ENCODE data around the gene ZNF446.
"Not testable (repeated sequence)": the region's sequence is repeated elsewhere in the genome, so short reads cannot be mapped to it uniquely, and the experiment has no call there.

The ZNF446 gene

DNA sequence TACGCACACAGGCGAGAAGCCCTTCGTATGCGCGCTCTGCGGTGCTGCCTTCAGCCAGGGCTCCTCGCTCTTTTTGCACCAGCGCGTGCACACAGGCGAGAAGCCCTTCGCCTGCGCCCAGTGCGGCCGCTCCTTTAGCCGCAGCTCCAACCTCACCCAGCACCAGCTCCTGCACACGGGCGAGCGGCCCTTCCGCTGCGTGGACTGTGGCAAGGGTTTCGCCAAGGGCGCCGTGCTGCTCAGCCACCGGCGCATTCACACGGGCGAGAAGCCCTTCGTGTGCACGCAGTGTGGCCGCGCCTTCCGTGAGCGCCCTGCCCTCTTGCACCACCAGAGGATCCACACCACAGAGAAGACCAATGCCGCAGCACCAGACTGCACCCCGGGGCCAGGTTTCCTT is 20.0 kb upstream of the ZNF446 start:
- in situ Hi-C loops (cut with MboI; ENCODE audit: low sequenced_read_pairs) = no loop called here
- DNase-seq (ENCODE audit: low spot score in 2 of 2) = no peak
- Histone ChIP-seq H3K9me3 (no peaks in the 10 kb centered on the region; the same call in 1 of the 2 replicates), H3K36me3 (replicated peaks) (peaks cover 6% of the 10 kb centered on the region; the same call in 1 of the 2 replicates), H3K27me3 (ENCODE audit: low read depth) (no peaks in the 10 kb centered on the region), H3K4me1 (peaks cover 7% of the 10 kb centered on the region), H3K4me3 (no peak overlapping the region)

DNA sequence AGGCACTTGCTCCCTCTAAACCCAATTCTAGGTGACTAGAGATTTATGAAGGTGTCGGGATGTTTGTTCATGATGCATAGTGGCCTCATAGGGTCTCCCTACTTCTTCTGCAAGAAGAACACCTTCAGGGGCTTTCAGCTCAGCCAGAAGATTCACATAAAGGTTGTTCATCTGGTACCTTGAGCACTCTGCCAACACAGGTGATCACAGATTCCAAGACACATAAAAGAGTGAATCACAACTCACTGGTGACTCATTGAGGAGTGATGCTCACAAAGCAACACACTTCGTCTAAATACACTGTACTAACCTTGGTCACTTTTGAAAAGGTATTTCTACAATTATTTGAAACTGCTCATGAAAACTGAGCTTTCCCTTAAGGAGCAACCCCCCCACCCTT is 16.1 kb upstream of the ZNF446 start:
- Histone ChIP-seq H3K4me3 (no peak overlapping the region), H3K9me3 (no peaks in the 10 kb centered on the region; the same call in 1 of the 2 replicates), H3K36me3 (replicated peaks) (peaks cover 6% of the 10 kb centered on the region; the same call in 1 of the 2 replicates), H3K27me3 (ENCODE audit: low read depth) (no peaks in the 10 kb centered on the region), H3K4me1 (peaks cover 13% of the 10 kb centered on the region)
- in situ Hi-C loops (cut with MboI; ENCODE audit: low sequenced_read_pairs) = no loop called here
- DNase-seq (ENCODE audit: low spot score in 2 of 2) = no peak

DNA sequence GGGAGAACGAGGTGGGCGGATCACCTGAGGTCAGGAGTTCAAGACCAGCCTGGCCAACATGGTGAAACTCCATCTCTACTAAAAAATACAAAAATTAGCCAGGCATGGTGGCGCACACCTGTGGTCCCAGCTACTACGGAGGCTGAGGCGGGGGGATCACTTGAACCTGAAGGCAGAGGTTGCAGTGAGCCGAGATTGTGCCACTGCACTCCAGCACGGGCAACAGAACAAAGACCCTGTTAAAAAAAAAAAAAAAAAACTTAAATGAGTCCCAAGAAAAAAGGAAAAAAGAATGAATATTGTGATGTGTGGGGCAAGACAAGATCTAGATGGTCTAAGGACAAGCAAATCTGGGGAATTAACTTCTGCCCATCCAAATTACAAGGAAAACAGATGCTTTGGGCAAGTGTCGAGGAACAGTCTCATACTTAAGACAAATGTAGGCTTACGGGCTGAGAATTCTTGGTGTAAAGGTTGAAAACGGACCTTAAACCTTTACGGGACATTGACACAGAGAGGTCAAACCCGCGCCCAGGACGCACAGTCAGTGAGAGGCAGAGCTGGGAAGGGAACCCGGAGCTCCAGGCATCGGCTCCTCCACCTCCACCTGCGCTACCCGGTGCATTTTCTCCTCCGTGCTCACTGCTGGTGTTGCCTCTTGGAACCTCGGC is 9.9 kb upstream of the ZNF446 start:
- no peaks in the 10 kb centered on the region for H3K27me3 ChIP-seq (ENCODE audit: low read depth)
- H3K36me3 ChIP-seq (replicated peaks) = no peaks in the 10 kb centered on the region; the same call in 1 of the 2 replicates
- H3K4me1 ChIP-seq = peaks cover 14% of the 10 kb centered on the region
- in situ Hi-C loops (cut with MboI; ENCODE audit: low sequenced_read_pairs) = no loop called here
- peak overlapping the region; percentile 78 for H3K4me3 ChIP-seq
- DNase-seq (ENCODE audit: low spot score in 2 of 2) = no peak
- no peaks in the 10 kb centered on the region for H3K9me3 ChIP-seq

DNA sequence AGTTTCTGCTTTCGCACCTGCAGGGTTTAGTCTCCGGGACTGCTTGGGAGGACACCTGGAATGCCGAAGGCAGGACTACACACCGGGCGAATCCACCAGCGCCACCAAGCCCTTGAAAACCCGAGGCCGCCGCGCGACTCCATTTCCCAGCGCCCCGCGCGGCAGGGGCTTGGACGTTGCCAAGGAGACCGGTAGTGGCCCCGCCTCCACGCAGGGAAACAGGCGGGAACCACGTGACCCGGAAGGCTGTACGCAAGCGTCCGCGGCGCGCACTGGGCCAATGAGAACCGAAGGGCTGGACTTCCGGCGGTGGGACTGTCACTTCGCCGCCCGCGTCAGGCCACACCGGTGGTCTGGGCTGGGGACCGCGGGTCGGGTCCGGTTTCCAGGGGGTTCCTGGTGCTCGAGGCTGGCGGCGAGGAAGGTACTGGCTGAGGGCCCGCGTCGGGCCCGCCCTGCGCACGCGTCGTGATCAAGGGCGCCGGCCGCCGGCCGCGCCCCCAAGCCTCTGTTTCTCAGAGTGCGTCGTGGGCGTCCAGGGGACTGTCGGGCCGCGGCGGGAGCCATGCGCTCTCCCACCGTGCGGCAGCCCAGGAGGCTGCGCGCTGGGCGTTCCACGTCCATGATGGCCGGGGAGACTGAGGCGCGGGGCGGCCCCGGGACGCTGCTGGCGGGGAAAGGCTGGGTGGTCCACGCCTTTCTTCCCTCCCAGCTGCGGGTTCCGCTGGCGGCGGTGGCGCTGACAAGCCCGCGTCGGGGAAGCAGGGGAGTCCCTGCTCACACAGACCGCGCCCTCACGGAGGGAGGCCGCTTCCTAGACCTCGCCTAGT is 9.2 kb upstream of the ZNF446 start, which contains the start of gene ZNF324:
Gene ZNF324, plus strand, starts transcription at position 321 of the 830 bp plus-strand sequence. CDS start 2,106 bp downstream, outside the sequence.
- H3K27me3 ChIP-seq (ENCODE audit: low read depth) = no peaks in the 10 kb centered on the region
- H3K36me3 ChIP-seq (replicated peaks) = peaks cover 5% of the 10 kb centered on the region
- peak within 1 kb of the TSS; percentile 78 for H3K4me3 ChIP-seq
- H3K4me1 ChIP-seq = peaks cover 10% of the 10 kb centered on the region
- peak; percentile 95 to 99 for DNase-seq (ENCODE audit: low spot score in 2 of 2)
- no peaks in the 10 kb centered on the region for H3K9me3 ChIP-seq
- in situ Hi-C loops (cut with MboI; ENCODE audit: low sequenced_read_pairs) = no loop called here

DNA sequence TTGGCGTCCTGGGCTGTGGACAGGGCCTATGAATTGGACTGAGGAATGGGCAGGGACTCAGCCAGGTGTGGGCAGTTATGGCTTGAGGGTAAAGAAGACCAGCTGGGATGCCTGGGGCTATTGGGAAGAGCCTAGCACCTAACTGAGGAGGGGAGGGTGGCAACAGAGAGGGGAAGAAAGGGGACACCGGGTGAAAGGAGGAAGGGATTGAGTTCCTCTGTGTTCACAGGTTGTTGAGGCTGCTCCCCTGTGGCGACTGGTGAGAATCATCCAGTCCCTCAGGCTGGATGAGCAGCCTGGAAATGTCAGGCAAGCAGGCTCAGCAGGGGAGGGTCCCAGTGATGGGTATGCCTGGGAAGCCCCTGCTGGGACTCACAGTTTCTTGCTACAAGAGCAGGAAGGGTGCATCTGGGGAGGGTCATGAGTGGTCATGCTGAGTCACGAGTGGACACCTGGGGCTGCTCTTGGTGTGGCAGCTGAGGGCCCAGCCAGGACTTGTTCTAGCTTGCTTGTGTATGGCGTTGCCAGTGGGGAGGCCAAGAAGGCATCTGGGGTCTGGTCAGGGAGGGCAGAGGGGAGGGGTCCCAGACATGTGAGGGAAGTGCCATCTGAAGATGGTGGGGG is 7.8 kb upstream of the ZNF446 start:
- in situ Hi-C loops (cut with MboI; ENCODE audit: low sequenced_read_pairs) = no loop called here

DNA sequence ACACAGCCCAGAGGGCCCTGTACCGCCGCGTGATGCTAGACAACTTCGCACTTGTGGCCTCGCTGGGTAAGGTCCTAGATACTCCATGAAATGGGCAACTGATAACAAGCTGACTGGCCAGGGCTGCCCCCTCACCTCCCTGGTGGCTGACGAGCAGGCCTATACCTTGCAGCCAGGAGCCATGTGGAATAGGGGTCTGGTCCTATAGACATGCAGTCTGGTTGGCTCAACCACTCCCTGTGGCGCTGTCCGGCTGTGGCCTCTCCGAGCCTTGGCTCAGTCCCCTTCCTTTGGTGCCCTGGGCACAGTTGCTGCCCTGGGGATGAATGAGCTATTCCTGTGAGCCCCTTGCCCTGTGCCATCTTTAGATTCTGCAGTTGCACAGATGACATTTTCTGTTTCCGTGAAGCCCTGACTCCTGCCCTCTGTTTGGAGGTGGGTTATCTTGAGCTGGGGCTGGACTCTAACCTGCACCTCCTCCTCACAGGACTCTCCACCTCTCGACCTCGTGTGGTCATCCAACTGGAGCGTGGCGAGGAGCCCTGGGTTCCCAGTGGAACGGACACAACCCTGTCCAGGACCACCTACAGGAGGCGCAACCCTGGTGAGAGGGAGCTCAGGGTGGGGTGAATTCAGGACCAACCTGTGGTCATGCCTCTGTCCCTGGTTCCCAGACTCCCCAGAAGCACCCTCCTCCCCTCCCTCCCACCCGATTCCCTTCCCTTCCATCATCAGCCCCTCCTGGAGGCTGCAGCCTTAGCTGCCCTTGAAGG is 6.7 kb upstream of the ZNF446 start:
- H3K9me3 ChIP-seq = no peaks in the 10 kb centered on the region
- H3K4me1 ChIP-seq = peaks cover 10% of the 10 kb centered on the region
- no peaks in the 10 kb centered on the region for H3K27me3 ChIP-seq (ENCODE audit: low read depth)
- in situ Hi-C loops (cut with MboI; ENCODE audit: low sequenced_read_pairs) = no loop called here
- H3K4me3 ChIP-seq = no peak overlapping the region
- H3K36me3 ChIP-seq (replicated peaks) = peaks cover 17% of the 10 kb centered on the region
- DNase-seq (ENCODE audit: low spot score in 2 of 2) = no peak

More for the DNA sequence above, 7.8 kb upstream of the ZNF446 start:
- Histone ChIP-seq H3K27me3 (ENCODE audit: low read depth) (no peaks in the 10 kb centered on the region), H3K4me1 (peaks cover 10% of the 10 kb centered on the region), H3K36me3 (replicated peaks) (peaks cover 14% of the 10 kb centered on the region), H3K9me3 (no peaks in the 10 kb centered on the region), H3K4me3 (peak overlapping the region; percentile 78)
- DNase-seq (ENCODE audit: low spot score in 2 of 2) = no peak

DNA sequence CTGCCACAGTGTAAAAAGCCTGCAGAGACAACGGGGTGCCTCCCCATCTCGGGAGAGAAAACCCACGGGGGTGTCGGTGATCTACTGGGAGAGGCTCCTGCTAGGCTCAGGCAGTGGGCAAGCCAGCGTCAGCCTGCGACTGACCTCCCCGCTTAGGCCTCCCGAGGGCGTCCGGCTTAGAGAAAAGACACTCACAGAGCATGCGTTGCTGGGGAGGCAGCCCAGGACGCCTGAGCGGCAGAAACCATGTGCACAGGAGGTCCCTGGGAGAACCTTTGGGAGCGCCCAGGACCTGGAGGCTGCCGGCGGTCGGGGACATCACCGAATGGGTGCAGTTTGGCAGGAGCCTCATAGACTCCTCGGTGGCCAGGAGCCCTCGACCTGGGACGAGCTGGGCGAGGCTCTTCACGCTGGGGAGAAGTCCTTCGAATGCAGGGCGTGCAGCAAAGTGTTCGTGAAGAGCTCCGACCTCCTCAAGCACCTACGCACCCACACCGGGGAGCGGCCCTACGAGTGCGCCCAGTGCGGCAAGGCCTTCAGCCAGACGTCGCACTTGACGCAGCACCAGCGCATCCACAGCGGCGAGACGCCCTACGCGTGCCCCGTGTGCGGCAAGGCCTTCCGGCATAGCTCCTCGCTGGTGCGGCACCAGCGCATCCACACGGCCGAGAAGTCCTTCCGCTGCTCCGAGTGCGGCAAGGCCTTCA is 5.2 kb upstream of the ZNF446 start:
- H3K27me3 ChIP-seq (ENCODE audit: low read depth); in situ Hi-C loops (cut with MboI; ENCODE audit: low sequenced_read_pairs); DNase-seq (ENCODE audit: low spot score in 2 of 2); H3K9me3 ChIP-seq; H3K4me3 ChIP-seq: not testable (repeated sequence)
- Histone ChIP-seq H3K36me3 (replicated peaks) (peaks cover 17% of the 10 kb centered on the region), H3K4me1 (peaks cover 13% of the 10 kb centered on the region)

DNA sequence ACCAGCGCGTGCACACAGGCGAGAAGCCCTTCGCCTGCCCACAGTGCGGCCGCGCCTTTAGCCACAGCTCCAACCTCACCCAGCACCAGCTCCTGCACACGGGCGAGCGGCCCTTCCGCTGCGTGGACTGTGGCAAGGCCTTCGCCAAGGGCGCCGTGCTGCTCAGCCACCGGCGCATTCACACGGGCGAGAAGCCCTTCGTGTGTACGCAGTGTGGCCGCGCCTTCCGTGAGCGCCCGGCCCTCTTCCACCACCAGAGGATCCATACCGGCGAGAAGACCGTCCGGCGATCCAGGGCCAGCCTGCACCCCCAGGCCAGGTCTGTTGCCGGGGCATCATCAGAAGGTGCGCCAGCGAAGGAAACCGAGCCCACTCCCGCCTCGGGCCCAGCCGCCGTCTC is 4.4 kb upstream of the ZNF446 start:
- Histone ChIP-seq H3K4me3 (no peak overlapping the region), H3K36me3 (replicated peaks) (peaks cover 17% of the 10 kb centered on the region), H3K9me3 (no peaks in the 10 kb centered on the region), H3K4me1 (peaks cover 14% of the 10 kb centered on the region), H3K27me3 (ENCODE audit: low read depth) (no peaks in the 10 kb centered on the region)
- in situ Hi-C loops (cut with MboI; ENCODE audit: low sequenced_read_pairs) = no loop called here
- DNase-seq (ENCODE audit: low spot score in 2 of 2) = no peak

DNA sequence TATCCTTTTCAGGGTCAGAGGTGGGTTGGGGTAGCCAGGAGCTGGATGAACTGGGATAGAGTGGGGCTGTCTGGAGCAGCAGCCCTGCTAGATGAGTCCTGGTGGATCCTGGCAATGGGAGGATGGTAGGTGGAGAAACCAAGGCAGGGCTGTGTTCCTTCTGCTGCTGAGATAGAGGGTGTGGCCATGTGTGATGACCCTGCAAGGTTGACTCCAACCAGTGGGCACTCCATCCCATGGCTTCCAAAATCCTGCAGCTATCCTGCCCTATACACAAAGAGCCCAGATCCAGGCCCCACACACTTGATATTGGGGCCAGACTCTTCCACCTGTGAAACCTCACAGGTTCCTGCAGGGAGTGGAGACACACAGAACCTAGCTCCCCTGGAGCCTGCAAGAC is 2.4 kb upstream of the ZNF446 start:
- no peak overlapping the region for H3K4me3 ChIP-seq
- no peak for DNase-seq (ENCODE audit: low spot score in 2 of 2)
- H3K9me3 ChIP-seq = no peaks in the 10 kb centered on the region
- H3K27me3 ChIP-seq (ENCODE audit: low read depth) = no peaks in the 10 kb centered on the region
- H3K36me3 ChIP-seq (replicated peaks) = peaks cover 17% of the 10 kb centered on the region
- in situ Hi-C loops (cut with MboI; ENCODE audit: low sequenced_read_pairs) = no loop called here
- H3K4me1 ChIP-seq = peaks cover 9% of the 10 kb centered on the region

DNA sequence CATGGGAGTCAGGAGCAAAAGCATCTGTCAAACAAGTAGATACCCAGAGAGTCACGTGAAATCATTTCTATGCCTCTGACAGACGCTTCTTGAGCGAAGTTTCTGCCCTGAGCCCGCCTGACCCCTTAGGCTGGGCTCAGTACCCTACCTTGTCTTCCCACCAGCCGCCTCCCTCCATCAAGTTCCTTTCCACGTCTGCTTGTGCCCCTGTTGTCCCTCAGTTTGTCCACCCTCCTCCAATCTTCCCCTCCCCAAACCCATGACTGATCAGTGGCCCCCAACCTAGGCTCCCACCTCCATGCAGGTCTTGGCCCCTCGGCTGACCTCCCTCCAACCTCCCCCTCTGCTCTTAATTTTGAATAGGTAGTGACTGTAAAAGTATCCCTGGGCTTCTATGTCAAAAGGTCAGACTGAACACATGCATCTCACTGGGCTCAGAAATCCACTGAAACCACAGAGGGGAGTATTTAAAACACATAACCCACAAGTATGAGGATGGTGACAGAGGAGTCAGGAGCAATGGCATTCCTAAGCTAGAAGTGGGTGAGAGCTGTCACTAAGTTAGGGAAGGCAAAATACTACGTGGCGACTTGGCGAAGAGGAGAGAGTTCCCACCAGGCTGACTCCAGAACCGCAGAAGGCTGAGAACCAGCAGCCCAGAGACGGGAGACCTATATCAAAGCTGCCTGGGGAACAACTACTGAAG is 1.7 kb upstream of the ZNF446 start:
- no peaks in the 10 kb centered on the region for H3K27me3 ChIP-seq (ENCODE audit: low read depth)
- H3K4me1 ChIP-seq = peaks cover 9% of the 10 kb centered on the region
- peaks cover 17% of the 10 kb centered on the region for H3K36me3 ChIP-seq (replicated peaks)
- no peak overlapping the region for H3K4me3 ChIP-seq
- no peaks in the 10 kb centered on the region for H3K9me3 ChIP-seq
- in situ Hi-C loops (cut with MboI; ENCODE audit: low sequenced_read_pairs) = no loop called here
- DNase-seq (ENCODE audit: low spot score in 2 of 2) = no peak

DNA sequence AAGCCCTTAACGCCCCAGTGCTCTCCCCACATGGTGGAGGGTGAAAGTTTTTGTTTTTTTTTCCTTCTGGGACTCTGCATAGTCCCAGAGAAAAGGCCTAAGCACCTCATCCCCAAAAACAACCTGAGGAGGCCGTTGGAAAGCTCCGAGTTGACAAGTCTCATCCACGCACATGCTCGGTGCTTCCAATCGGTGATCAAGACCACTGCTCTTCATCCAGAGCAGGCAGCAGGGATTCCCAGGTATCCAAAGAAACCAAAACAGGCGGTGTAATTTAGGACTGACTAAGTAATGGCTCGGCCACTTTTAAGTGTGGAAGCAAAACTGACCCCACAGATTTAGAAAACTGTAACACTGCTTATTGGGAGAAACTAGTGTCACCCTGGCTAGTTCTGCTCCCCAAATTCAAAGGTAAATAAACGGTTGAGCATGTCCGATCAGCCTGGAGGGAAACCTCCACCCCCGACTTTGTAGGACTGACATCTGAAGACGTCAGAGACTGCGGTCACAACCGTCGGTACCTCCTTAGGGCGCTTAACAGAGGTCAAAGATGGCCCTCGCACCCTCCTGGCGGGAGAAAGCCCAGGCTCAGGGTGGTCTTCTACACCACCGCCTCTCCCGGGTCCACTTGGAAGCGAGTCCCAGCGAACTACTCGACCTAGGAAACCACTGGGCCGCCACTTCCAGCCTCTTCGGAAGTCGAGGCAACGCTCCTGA is 997 bp upstream of the ZNF446 start:
- DNase-seq (ENCODE audit: low spot score in 2 of 2) = no peak

DNA sequence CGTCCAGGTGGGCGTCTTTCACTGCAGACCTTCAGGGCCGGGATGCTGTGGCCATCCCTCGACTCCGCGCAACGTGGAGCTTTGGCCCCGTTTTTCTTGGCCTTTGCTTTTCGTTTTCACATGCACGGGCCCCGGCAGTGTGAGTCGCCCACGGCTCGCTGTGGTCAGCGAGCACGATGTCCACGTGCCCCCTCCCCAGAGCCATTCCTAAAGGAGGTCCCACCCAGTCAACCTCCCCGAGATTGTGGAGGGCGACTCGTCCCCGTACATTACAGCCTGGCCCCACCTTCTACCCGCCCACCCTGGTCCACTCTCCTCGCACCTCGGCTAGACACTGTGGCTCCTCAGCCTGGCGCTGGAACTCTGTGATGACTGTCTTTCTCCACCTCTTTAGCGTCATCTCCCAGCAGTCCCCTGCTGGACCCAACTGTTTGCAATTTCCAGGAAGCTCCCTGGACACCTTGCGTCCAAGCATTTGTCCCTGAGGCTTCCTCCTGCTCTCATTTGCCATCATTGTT is 405 bp downstream of the ZNF446 start:
- Histone ChIP-seq H3K4me1 (peaks cover 9% of the 10 kb centered on the region), H3K4me3 (peak overlapping the region; percentile 48), H3K36me3 (replicated peaks) (peaks cover 21% of the 10 kb centered on the region), H3K9me3 (no peaks in the 10 kb centered on the region), H3K27me3 (ENCODE audit: low read depth) (no peaks in the 10 kb centered on the region)
- in situ Hi-C loops (cut with MboI; ENCODE audit: low sequenced_read_pairs) = no loop called here
- DNase-seq (ENCODE audit: low spot score in 2 of 2) = no peak

More for the DNA sequence above, 997 bp upstream of the ZNF446 start:
- Histone ChIP-seq H3K4me3 (peak overlapping the region; percentile 48), H3K9me3 (no peaks in the 10 kb centered on the region), H3K36me3 (replicated peaks) (peaks cover 17% of the 10 kb centered on the region), H3K27me3 (ENCODE audit: low read depth) (no peaks in the 10 kb centered on the region), H3K4me1 (peaks cover 9% of the 10 kb centered on the region)
- in situ Hi-C loops (cut with MboI; ENCODE audit: low sequenced_read_pairs) = no loop called here
